H9 (cell line): ENCODE results near the gene DHDH. TPM values are rescaled to one million over a fixed set of nuclear protein-coding genes. Genes with fewer than 3 reads are reported as not detected.

ENCODE experiments used
- DNase-seq: peaks from one replicate; pipeline ENCODE4 v3.0.0-alpha.2; 2017
- H2AFZ ChIP-seq: one replicate; pipeline ENCODE4 v1.6.1; 2013; ENCODE audit warnings: mild to moderate bottlenecking, low read length, control low read depth, moderate library complexity
- H2AK5ac ChIP-seq: 2 replicates; pipeline ENCODE4 v1.6.1; 2013; ENCODE audit warnings: low read length, control low read depth, mixed read lengths; ENCODE audit not compliant: insufficient read length
- H2BK120ac ChIP-seq: one replicate; pipeline ENCODE4 v1.6.1; 2013; ENCODE audit warnings: low read depth, mild to moderate bottlenecking, low read length, control low read depth, inconsistent platforms; ENCODE audit not compliant: poor library complexity, severe bottlenecking
- H2BK12ac ChIP-seq: 2 replicates; pipeline ENCODE4 v1.6.1; 2013; ENCODE audit warnings: low read length, control low read depth, mixed read lengths, low read depth; ENCODE audit not compliant: insufficient read length
- H2BK15ac ChIP-seq: 2 replicates; pipeline ENCODE4 v1.6.1; 2013; ENCODE audit warnings: low read depth, low read length, control low read depth
- H2BK20ac ChIP-seq: one replicate; pipeline ENCODE4 v1.6.1; 2013; ENCODE audit warnings: low read depth, mild to moderate bottlenecking, low read length, control low read depth, inconsistent platforms; ENCODE audit not compliant: poor library complexity, severe bottlenecking
- H2BK5ac ChIP-seq: 2 replicates; pipeline ENCODE4 v1.6.1; 2013; ENCODE audit warnings: low read length, control low read depth, mixed read lengths; ENCODE audit not compliant: insufficient read length
- H3K14ac ChIP-seq: 2 replicates; pipeline ENCODE4 v1.6.1; 2013; ENCODE audit warnings: low read length, control low read depth; ENCODE audit not compliant: insufficient read depth
- H3K18ac ChIP-seq: 2 replicates; pipeline ENCODE4 v1.6.1; 2013; ENCODE audit warnings: low read depth, mild to moderate bottlenecking, mixed read lengths, low read length, control low read depth; ENCODE audit not compliant: insufficient read length
- H3K23ac ChIP-seq: 2 replicates; pipeline ENCODE4 v1.6.1; 2013; ENCODE audit warnings: low read length, control low read depth, mixed read lengths, low read depth; ENCODE audit not compliant: insufficient read length
- H3K23me2 ChIP-seq: 2 replicates; pipeline ENCODE4 v1.6.1; 2013; ENCODE audit warnings: low read depth, mild to moderate bottlenecking, mixed read lengths, low read length, control low read depth; ENCODE audit not compliant: insufficient read length, poor library complexity, severe bottlenecking
- H3K27ac ChIP-seq: 2 replicates; pipeline ENCODE4 v1.5.1; 2013; ENCODE audit warnings: low read length, control low read depth, mixed read lengths, low read depth; ENCODE audit not compliant: insufficient read length
- H3K27me3 ChIP-seq: 2 replicates; pipeline ENCODE4 v1.6.1; 2013; ENCODE audit warnings: low read length, control low read depth, inconsistent platforms; ENCODE audit not compliant: insufficient read depth
- H3K4ac ChIP-seq: 2 replicates; pipeline ENCODE4 v1.6.1; 2013; ENCODE audit warnings: low read depth, mild to moderate bottlenecking, control low read depth, inconsistent platforms, low read length, moderate library complexity
- H3K4me1 ChIP-seq: 2 replicates; pipeline ENCODE4 v1.6.1; 2013; ENCODE audit warnings: low read length, control low read depth, inconsistent platforms; ENCODE audit not compliant: insufficient read depth
- H3K4me2 ChIP-seq: 2 replicates; pipeline ENCODE4 v1.6.1; 2013; ENCODE audit warnings: low read length, control low read depth, mixed read lengths; ENCODE audit not compliant: insufficient read length, insufficient read depth
- H3K56ac ChIP-seq: 2 replicates; pipeline ENCODE4 v1.6.1; 2013; ENCODE audit warnings: low read depth, mild to moderate bottlenecking, mixed read lengths, low read length, control low read depth; ENCODE audit not compliant: insufficient read length
- H3K79me1 ChIP-seq: 2 replicates; pipeline ENCODE4 v1.6.1; 2013; ENCODE audit warnings: low read depth, mild to moderate bottlenecking, moderate library complexity, low read length, control low read depth, inconsistent platforms; ENCODE audit not compliant: insufficient read depth, poor library complexity, severe bottlenecking
- H3K79me2 ChIP-seq: 2 replicates; pipeline ENCODE4 v1.6.1; 2013; ENCODE audit warnings: low read length, control low read depth, inconsistent platforms; ENCODE audit not compliant: insufficient read depth
- H3K9ac ChIP-seq: 2 replicates; pipeline ENCODE4 v1.6.1; 2013; ENCODE audit warnings: low read length, control low read depth, mixed read lengths; ENCODE audit not compliant: insufficient read length; ENCODE audit errors: extremely low read depth
- H3K9me3 ChIP-seq: one replicate; pipeline ENCODE4 v1.6.1; 2013; ENCODE audit warnings: low read depth, low read length, inconsistent platforms; ENCODE audit not compliant: control insufficient read depth
- H3T11ph ChIP-seq: one replicate; pipeline ENCODE4 v1.6.1; 2013; ENCODE audit warnings: mild to moderate bottlenecking, low read length, control low read depth, inconsistent platforms
- H4K20me1 ChIP-seq: one replicate; pipeline ENCODE4 v1.6.1; 2013; ENCODE audit not compliant: control insufficient read depth, insufficient read length, insufficient read depth
- H4K5ac ChIP-seq: 2 replicates; pipeline ENCODE4 v1.6.1; 2013; ENCODE audit warnings: low read depth, mild to moderate bottlenecking, mixed read lengths, low read length, control low read depth; ENCODE audit not compliant: insufficient read length
- H4K8ac ChIP-seq: replicated peaks from 2 replicates; pipeline ENCODE4 v1.6.1; 2013; ENCODE audit warnings: low read length, control low read depth, mixed read lengths, low read depth; ENCODE audit not compliant: insufficient read length
- H4K91ac ChIP-seq: 2 replicates; pipeline ENCODE4 v1.6.1; 2013; ENCODE audit warnings: low read depth, mild to moderate bottlenecking, moderate library complexity, mixed read lengths, low read length, control low read depth; ENCODE audit not compliant: insufficient read length
- H3K27ac Mint-ChIP-seq, 3 experiments: 2 replicates in 2 of 3; 3 replicates in 1 of 3; pipeline ENCODE4 v1.8.0; 2020 to 2021; ENCODE audit warnings: mixed read lengths in 3 of 3, mild to moderate bottlenecking in 1 of 3, moderate library complexity in 1 of 3
- H3K27me3 Mint-ChIP-seq: 2 replicates; pipeline ENCODE4 v1.8.0; 2021; ENCODE audit warnings: low read depth, mild to moderate bottlenecking, moderate library complexity, mixed read lengths
- H3K36me3 Mint-ChIP-seq, 3 experiments: 2 replicates in 2 of 3; 3 replicates in 1 of 3; pipeline ENCODE4 v1.8.0; 2020 to 2021; ENCODE audit warnings: low read depth in 3 of 3, mixed read lengths in 3 of 3; ENCODE audit not compliant: insufficient read depth in 1 of 3
- H3K4me1 Mint-ChIP-seq, 2 experiments: 2 replicates each; pipeline ENCODE4 v1.8.0; 2020; ENCODE audit warnings: mixed read lengths in 2 of 2
- H3K4me3 Mint-ChIP-seq, 2 experiments: 2 replicates in 1 of 2; 3 replicates in 1 of 2; pipeline ENCODE4 v1.8.0; 2020 to 2021; ENCODE audit warnings: mild to moderate bottlenecking in 2 of 2, mixed read lengths in 2 of 2, moderate library complexity in 1 of 2
- H3K9me3 Mint-ChIP-seq, 2 experiments: 2 replicates in 1 of 2; 3 replicates in 1 of 2; pipeline ENCODE4 v1.8.0; 2020; ENCODE audit warnings: mild to moderate bottlenecking in 2 of 2, mixed read lengths in 2 of 2, moderate library complexity in 1 of 2
- WGBS: extraction: QIAGEN DNeasy Blood & Tissue Kit; methylation state at CpG from one replicate; pipeline ENCODE4 v1.1.7; 2013; ENCODE audit warnings: missing lambda C conversion rate, low lambda C conversion rate, mixed read lengths; ENCODE audit not compliant: insufficient read length; ENCODE audit errors: extremely low coverage; 5-methylcytosine and 5-hydroxymethylcytosine counted together
- total RNA-seq: library from RNA; stranded (reverse); gene quantifications from 2 replicates; pipeline ENCODE4 v1.2.1, GENCODE V29; 2021
- TF ChIP-seq, protein P1 (sequence below): fragments of 200-600 bp; sonication (generic); conservative IDR thresholded peaks from 3 replicates; pipeline ENCODE4 v1.8.0; 2021; ENCODE audit warnings: antibody characterized with exemption, mild to moderate bottlenecking

DHDH gene
- total RNA-seq, 1 experiment from 2014 or later = 2.0 TPM

- Histone ChIP-seq H3K4me1 (no peaks in the 10 kb centered on the region; the same call in 1 of the 2 replicates), H3K79me2 (no peaks in the 10 kb centered on the region), H3K18ac (no peak overlapping the region), H3K56ac (no peak overlapping the region), H4K8ac (no peak overlapping the region), H2BK15ac (no peak overlapping the region), H2BK5ac (no peak overlapping the region), H3K23me2 (peaks cover 8% of the 10 kb centered on the region), H2AK5ac (no peak overlapping the region), H3K14ac (no peak overlapping the region), H2BK12ac (no peak overlapping the region), H4K91ac (no peak overlapping the region), H3T11ph (no peak overlapping the region), H2BK20ac (no peak overlapping the region), H3K9ac (no peak overlapping the region), H3K27me3 (no peaks in the 10 kb centered on the region), H3K9me3 (no peaks in the 10 kb centered on the region), H3K4me2 (no peak overlapping the region), H3K23ac (no peak overlapping the region), H4K5ac (no peak overlapping the region), H4K20me1 (no peaks in the 10 kb centered on the region), H3K79me1 (peaks cover 4% of the 10 kb centered on the region), H2BK120ac (no peak overlapping the region), H3K4ac (no peak overlapping the region), H2AFZ (no peak overlapping the region), H3K27ac (no peak overlapping the region)
- Mint-ChIP-seq H3K4me1 (peaks cover 22 to 27% of the 10 kb centered on the region in 2 experiments), H3K27me3 (no peaks in the 10 kb centered on the region), H3K9me3 (no peaks in the 10 kb centered on the region; a peak in 1 of 5 replicates), H3K4me3 (peak overlapping the region; percentile 8 to 41; a peak in 2 of 5 replicates), H3K36me3 (peaks cover 17 to 59% (median 48%) of the 10 kb centered on the region in 3 experiments; a peak in 6 of 7 replicates), H3K27ac (no peak overlapping the region)
- no CpG with 5 or more reads among the region's 8 CpGs for WGBS
- TF ChIP-seq, protein P1, sequence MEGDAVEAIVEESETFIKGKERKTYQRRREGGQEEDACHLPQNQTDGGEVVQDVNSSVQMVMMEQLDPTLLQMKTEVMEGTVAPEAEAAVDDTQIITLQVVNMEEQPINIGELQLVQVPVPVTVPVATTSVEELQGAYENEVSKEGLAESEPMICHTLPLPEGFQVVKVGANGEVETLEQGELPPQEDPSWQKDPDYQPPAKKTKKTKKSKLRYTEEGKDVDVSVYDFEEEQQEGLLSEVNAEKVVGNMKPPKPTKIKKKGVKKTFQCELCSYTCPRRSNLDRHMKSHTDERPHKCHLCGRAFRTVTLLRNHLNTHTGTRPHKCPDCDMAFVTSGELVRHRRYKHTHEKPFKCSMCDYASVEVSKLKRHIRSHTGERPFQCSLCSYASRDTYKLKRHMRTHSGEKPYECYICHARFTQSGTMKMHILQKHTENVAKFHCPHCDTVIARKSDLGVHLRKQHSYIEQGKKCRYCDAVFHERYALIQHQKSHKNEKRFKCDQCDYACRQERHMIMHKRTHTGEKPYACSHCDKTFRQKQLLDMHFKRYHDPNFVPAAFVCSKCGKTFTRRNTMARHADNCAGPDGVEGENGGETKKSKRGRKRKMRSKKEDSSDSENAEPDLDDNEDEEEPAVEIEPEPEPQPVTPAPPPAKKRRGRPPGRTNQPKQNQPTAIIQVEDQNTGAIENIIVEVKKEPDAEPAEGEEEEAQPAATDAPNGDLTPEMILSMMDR = no peak
- DNase-seq = no peak
These were observed 24.5 kb downstream of the DHDH start for GRCh38 chr19:48958006-48958405.
